CD4-positive, alpha-beta T cell treated with Interleukin-6 for 4 hours (primary cell): ENCODE measurements around the gene SGCE.
"Not testable (repeated sequence)": the region's sequence is repeated elsewhere in the genome, so short reads cannot be mapped to it uniquely, and the experiment has no call there.

Experiments used
- DNase-seq: peaks from one replicate; pipeline ENCODE4 v3.0.0-alpha.2; 2020; ENCODE audit warnings: mixed read lengths

Gene SGCE, protein sequence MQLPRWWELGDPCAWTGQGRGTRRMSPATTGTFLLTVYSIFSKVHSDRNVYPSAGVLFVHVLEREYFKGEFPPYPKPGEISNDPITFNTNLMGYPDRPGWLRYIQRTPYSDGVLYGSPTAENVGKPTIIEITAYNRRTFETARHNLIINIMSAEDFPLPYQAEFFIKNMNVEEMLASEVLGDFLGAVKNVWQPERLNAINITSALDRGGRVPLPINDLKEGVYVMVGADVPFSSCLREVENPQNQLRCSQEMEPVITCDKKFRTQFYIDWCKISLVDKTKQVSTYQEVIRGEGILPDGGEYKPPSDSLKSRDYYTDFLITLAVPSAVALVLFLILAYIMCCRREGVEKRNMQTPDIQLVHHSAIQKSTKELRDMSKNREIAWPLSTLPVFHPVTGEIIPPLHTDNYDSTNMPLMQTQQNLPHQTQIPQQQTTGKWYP

GRCh38 chr7:94655848-94656657, at the start of gene SGCE:
Gene SGCE (minus strand): TSS chr7:94656133. CDS start chr7:94656098, 35 bp downstream.
- DNase-seq = peak; percentile 62

- DNase-seq = not testable (repeated sequence)
Measured at GRCh38 chr7:94705155-94706021, 49.5 kb upstream of the SGCE start.

- no peak for DNase-seq
Measured at GRCh38 chr7:94701555-94701973, 45.6 kb upstream of the SGCE start.

DNA sequence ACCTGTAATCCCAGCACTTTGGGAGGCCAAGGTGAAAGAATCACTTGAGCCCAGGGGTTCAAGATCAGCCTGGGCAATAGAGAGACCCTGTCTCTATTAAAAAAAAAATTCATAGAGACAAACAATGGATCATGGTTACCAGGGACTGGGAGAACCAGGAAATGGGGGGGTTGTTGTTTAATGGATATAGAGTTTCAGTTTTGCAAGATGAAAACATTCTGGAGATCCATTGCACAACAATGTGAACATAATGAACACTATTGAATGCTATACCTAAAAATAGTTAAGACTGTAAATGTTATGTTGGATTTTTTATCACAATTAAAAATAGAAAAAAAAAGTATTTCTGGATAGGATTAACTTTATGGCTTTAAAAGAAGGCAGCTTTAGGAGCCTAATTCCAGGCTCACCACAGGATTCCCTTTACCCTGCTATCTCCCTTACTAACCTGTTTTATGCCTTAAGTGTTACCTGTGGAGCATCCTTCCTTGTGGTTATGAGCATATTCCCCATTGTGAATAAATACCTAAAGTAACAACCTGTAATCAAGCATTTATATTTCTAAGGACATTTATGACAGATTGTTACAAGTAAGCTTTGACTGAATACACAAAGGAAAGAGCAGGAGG, 45.1 kb upstream of the SGCE start:
- DNase-seq = no peak

GRCh38 chr7:94698275-94698674, 42.3 kb upstream of the SGCE start:
- DNase-seq = no peak

GRCh38 chr7:94697035-94697974, 41.4 kb upstream of the SGCE start:
- no peak for DNase-seq

GRCh38 chr7:94687810-94688209, 31.9 kb upstream of the SGCE start:
- DNase-seq = no peak

GRCh38 chr7:94687076-94687475, 31.1 kb upstream of the SGCE start:
- DNase-seq = no peak

- no peak for DNase-seq
Measured at GRCh38 chr7:94683066-94683465, 27.1 kb upstream of the SGCE start.

GRCh38 chr7:94679358-94679757, 23.4 kb upstream of the SGCE start:
- DNase-seq = no peak

DNA sequence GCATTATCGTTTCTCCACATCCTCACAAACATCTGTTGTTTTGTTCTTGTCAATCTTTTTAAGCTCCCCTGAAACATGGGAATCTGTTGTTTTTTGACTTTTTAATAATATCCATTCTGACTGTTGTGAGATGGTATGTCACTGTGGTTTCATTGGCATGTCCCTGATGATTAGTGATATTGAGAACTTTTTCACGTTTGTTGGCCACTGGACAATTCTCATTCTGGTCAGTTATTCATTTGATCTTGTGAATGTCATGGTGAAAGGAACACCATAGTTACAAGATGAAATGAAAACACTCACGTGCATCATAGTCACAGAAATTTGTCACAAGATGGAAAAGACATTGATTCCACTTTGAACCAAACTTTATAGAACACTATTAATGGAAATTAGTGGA, 20.5 kb upstream of the SGCE start:
- no peak for DNase-seq

DNA sequence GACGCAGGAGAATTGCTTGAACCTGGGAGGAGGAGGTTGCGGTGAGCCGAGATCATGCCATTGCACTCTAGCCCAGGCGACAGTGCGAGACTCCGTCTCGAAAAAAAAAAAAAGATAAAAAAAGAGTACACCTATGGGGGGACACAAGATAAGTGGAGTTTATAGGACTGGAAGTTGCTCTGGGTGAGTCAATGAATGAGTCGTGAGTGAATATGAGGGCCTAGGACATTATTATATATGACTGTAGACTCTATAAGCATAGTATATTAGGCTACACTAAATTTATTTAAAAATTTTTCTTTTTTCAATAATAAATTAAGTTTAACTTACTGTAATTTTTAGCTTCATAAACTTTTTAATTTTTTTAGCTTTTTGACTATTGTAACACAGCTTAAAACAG, 19.4 kb upstream of the SGCE start:
- no peak for DNase-seq

DNA sequence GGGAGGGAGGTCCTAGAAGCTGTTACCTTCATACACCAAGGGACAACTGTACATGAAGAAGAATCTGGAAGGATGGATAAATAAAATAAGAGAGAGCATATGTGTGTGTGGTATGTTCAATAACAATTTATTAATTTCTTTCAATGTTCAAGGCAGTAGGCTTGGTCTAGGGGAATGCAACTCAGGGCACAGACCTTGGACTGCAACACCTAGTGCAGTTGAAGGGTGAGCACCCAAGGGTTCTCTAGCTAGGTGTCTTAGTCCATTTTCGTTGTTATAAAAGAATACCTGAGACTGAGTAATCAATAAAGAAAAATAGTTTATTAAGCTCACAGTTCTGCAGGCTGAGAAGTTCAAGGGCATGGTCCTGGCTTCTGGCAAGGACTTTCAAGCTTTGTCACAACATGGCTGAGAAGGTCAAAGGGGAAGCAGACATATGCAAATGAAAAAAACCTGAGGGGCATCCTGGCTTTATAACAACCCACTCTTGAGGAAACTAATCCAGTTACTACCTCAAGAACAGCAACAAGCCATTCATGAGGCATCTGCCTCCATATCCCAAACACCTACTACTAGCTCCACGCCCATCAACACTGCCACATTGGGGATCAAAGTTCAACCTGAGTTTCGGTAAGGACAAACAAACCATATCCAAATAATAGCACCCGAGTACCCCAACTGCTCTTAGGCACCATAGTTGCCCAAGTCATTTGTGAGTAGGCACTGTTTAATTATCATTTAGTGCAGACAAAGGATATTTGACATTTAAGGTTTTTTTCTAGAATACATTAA, 15.7 kb upstream of the SGCE start:
- no peak for DNase-seq

GRCh38 chr7:94669773-94670495, 14.0 kb upstream of the SGCE start:
- no peak for DNase-seq

- DNase-seq = no peak
Measured at GRCh38 chr7:94666879-94667587, 11.1 kb upstream of the SGCE start.

DNA sequence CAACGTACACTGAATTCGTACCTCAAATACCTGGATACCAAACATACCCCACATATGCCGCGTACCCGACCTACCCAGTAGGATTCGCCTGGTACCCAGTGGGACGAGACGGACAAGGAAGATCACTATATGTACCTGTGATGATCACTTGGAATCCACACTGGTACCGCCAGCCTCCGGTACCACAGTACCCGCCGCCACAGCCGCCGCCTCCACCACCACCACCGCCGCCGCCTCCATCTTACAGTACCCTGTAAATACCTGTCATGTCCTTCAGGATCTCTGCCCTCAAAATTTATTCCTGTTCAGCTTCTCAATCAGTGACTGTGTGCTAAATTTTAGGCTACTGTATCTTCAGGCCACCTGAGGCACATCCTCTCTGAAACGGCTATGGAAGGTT, 9.5 kb upstream of the SGCE start:
- no peak for DNase-seq

GRCh38 chr7:94664023-94664422, 8.1 kb upstream of the SGCE start:
- no peak for DNase-seq

GRCh38 chr7:94662548-94662947, 6.6 kb upstream of the SGCE start:
- no peak for DNase-seq

GRCh38 chr7:94660006-94660405, 4.1 kb upstream of the SGCE start:
- no peak for DNase-seq
